H1 (cell line): ENCODE data around the gene SS18L1. TPM values are rescaled to one million over a fixed set of nuclear protein-coding genes. Genes with fewer than 3 reads are reported as not detected.

Experiments used
- EGR1 ChIP-seq: IDR thresholded peaks from 2 replicates; pipeline ENCODE4 v1.6.1; 2011; ENCODE audit warnings: low read depth, low read length, borderline replicate concordance
- HDAC6 ChIP-seq: IDR thresholded peaks from one replicate; pipeline ENCODE4 v1.7.1; 2012; ENCODE audit warnings: low read depth, mild to moderate bottlenecking, inconsistent platforms, low read length, moderate library complexity
- POLR2AphosphoS5 ChIP-seq: IDR thresholded peaks from 2 replicates; pipeline ENCODE4 v1.6.1; 2011; ENCODE audit warnings: low read depth, low read length
- SP1 ChIP-seq: IDR thresholded peaks from 2 replicates; pipeline ENCODE4 v1.6.1; 2011; ENCODE audit warnings: low read depth, low read length
- SRF ChIP-seq: IDR thresholded peaks from 2 replicates; pipeline ENCODE4 v1.6.1; 2011; ENCODE audit warnings: mild to moderate bottlenecking, low read depth, low read length, moderate library complexity
- TAF1 ChIP-seq: IDR thresholded peaks from 2 replicates; pipeline ENCODE4 v1.6.1; 2011; ENCODE audit warnings: mild to moderate bottlenecking, low read depth, low read length
- polyA plus RNA-seq, 7 experiments: library from polyadenylated mRNA; depleted of rRNA in 3 of 7; stranded (reverse) in 5 of 7; unstranded in 2 of 7; fragments of >200 nt in 5 of 7; fragments of 200-250 nt in 2 of 7; gene quantifications; 1 replicate in 5 of 7; 2 replicates in 1 of 7; 4 replicates in 1 of 7; pipeline versions ENCODE4 v1.2.1 to v1.2.3, GENCODE V29; 2011 to 2013; ENCODE audit warnings: missing spikeins in 2 of 7, mixed read lengths in 2 of 7
- total RNA-seq: library from RNA; stranded (reverse); fragmentation: NEBNext Ultra II Directional; extraction: Animal tissue kit (Norgen Biotek cat#: 25700); gene quantifications from 2 replicates; pipeline ENCODE4 v1.2.1, GENCODE V29; 2021

SS18L1 gene
- total and polyA plus RNA-seq, 2 of the 8 experiments (the other 6 are each of a cell fraction or from before 2014, with no cell fraction given) = 28.4 to 29.7 TPM

- TF ChIP-seq HDAC6 (no peak), EGR1 (no peak), POLR2AphosphoS5 (no peak), SRF (no peak), SP1 (no peak), TAF1 (no peak)
- TF ChIP-seq, all 59 proteins: peak for 0
Measured at GRCh38 chr20:62201173-62202082, 57.9 kb downstream of the SS18L1 start (continued).
